ENCODE results near the gene ARMC8.

The ARMC8 gene

DNA sequence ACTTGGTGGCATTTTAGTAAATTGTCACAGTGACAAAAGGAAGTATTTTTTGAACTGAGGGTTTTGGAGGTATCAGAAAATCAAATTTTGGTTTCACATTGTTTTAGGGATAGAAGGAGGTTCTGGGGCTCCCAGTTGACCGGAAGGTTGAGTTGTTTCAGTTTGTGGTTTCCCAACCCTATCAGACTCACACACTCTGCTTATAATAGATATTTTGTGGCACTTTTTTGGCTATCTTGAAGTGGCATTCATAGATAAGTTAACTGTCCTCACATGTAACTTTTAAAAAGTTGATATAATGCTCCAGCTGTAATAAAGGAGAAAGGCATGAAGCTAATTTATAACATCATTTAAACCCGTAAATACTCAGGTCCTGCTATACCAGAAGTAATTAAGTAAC lies 12.8 kb downstream of the ARMC8 start:
- no peak for FAIRE-seq

DNA sequence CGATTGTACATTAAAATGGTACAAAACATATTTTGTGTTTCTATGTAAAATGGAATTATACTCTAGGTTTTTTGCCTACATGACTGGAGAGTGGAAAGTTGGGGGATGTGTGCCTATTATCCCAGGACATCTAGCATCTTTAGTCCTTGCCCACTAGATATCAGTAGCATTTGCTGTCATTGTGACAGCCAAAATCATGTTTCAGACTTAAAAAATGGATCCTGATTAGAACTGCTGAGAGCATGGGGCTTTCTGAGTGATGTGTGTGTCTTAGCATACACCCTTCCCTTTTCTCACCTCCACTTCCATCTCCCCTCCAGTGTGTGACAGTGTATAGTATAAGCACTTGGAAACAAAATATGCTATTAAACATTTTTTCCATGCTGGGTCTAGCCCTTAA lies 13.3 kb downstream of the ARMC8 start:
- FAIRE-seq = no peak

DNA sequence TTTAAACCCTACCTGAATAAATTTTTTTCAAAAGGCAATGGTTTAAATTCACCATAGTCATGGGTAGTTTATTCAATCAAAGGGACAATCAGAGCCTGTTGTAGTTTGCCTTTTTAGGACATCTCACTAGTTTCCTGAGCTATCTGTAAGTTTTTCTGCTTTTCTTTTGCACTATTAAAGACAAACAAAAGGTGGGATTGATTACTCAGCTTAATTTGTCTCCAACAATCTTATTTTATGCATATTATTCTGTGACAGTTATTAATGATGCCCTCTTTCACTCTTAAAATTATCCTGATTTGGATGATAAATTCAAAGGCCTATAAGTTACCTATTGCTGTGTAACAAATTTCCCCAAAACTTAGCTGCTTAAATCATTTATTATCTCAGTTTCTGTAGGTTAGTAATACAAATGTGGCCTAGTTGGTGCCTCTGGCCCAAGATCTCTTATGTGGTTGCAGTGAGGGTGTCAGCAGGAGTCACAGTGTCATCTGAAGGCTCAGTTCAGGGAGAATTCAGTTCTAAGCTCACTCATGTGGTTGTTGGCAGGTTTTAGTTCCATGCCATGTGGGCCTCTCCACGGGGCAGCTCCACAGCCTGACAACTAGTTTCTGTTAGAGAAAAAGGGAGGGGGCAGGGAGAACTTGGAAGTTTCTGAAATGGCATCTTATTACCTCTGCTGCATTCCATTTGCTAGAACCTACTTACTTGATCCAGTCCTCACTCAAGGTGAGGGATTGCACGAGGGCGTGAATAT lies 16.0 kb downstream of the ARMC8 start:
- no peak for FAIRE-seq

DNA sequence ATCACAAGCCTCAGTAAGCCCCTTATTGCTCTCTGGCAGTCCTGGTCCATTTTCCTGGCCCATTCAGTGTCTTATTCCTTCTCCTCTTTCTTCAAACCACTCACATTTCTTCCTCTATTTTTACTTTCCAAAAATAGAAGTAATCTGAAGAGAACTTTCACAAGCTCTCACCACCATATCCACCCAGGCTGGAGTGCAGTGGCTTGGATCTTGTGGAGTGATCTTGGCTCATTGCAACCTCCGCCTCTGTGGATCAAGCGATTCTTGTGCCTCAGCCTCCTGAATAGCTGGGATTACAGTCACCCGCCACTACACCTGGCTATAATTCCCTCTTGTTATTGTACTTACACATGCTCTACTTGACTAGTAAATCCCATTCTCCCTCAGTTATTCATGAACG lies 16.8 kb downstream of the ARMC8 start:
- no peak for FAIRE-seq

GRCh38 chr3:138205527-138205926 lies 18.4 kb downstream of the ARMC8 start:
- FAIRE-seq = no peak

- no peak for FAIRE-seq
Observed at GRCh38 chr3:138206196-138206595, 19.1 kb downstream of the ARMC8 start.

DNA sequence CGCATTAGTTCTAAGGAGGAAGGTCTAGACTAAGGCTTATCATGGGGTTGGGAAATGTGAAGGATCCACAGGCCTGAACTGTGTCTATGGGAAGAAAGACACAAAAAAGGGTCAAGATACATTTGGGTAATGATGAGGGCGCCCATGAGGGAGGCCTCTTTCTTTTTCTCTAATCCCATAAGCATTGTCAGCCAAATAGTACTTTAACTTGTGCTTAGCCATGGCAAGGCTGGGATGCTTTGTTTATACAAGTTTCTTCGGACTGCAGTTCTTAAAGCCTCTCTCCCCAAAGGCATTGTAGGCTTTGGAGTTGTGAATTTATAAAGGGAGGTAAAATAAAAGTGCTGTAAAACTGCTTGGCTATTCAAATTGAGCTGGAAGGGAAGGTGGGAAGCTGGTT lies 23.4 kb downstream of the ARMC8 start:
- no peak for FAIRE-seq

DNA sequence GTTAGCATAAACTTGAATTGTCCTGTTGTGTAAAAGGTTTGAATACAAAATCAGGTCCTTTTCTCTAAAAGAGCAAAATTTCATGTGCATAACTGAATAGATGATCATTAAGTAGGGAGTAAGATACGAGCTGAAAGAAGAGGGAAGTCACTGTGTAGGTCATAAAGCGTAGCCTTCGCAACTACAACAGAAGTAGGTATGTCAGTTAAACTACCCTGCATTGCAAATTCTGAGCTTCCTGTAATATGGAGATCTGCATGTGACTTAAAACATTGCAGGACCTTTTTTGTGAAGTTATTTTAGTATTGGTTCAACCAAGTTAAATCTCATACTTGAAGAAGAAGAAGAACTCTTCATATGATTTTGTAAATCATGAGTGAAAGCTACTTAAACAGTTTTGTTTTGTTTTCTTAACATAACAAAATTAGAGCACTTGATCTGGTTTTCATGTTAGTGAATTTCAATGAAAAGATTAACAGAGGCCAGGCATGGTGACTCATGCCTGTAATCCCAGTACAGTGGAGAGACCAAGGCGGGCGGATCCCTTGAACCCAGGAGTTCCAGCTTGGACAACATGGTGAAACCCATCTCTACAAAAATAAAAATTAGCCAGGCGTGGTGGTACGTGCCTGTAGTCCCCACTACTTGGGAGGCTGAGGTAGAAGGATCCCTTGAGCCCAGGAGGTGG lies 26.4 kb downstream of the ARMC8 start:
- FAIRE-seq = no peak

DNA sequence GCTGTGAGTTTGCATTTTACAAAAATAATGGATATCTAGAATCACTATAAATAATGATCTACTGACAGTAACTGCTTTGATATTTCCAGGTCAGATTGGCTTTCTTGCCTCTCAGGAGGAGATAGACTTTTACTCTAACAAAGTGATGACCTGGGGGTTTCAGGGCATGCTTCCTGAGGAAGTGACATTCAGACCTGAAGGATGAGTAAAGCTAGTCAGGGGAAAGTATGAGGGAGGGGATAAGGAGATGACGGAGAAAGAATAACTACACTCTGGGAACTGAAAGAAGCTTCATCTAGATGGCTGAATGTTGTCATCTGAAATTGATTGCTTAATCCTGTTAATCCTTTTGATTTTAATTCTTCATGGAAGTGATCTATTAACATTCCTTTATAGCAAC lies 32.2 kb downstream of the ARMC8 start:
- FAIRE-seq = no peak

- FAIRE-seq = no peak
Observed at GRCh38 chr3:138220242-138220641, 33.1 kb downstream of the ARMC8 start.

- FAIRE-seq = no peak
Observed at GRCh38 chr3:138220788-138221187, 33.7 kb downstream of the ARMC8 start.

GRCh38 chr3:138222131-138222941 lies 35.2 kb downstream of the ARMC8 start:
- FAIRE-seq = no peak

GRCh38 chr3:138222942-138223287 lies 35.8 kb downstream of the ARMC8 start:
- FAIRE-seq = no peak

DNA sequence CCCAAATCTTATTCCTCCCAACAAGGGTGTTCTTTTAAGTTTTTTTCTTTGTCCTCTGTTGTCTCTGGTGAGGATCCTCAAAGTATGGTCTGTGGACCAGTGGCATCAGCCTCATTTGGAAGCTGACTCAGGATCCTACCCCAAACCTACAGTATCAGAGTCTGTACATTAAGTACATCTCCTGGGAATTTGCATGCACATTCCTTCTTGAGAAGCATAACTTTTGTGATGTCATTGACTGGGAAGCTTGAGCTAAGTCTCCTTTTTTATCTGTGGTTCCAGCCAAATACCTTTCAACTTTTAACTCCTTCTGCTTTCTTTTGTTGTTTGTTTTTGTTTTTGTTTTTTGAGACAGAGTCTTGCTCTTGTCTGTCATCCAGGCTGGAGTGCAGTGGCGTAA lies 40.5 kb downstream of the ARMC8 start:
- no peak for FAIRE-seq

DNA sequence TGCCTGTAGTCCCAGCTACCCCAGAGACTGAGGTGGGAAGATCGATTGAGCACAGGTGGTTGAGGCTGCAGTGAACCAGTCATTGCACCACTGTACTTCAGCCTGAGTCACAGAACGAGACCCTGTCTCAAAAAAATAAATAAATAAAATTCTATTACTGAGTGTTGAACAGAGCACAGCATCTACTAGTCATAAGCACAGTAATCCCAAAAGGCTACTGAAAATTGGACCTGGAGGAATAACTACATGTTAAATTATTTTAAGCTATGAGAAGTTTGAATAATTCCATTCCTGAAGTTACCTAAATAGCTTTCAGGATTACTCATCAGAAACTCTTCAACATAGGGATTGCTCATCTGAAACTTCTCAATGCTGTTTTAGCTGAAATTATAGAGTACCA lies 43.4 kb downstream of the ARMC8 start:
- FAIRE-seq = no peak

GRCh38 chr3:138232705-138233364 lies 45.7 kb downstream of the ARMC8 start:
- no peak for FAIRE-seq

GRCh38 chr3:138234401-138235179 lies 47.5 kb downstream of the ARMC8 start:
- FAIRE-seq = no peak

- FAIRE-seq = no peak
Observed at GRCh38 chr3:138238711-138239110, 51.6 kb downstream of the ARMC8 start.

- FAIRE-seq = no peak
Observed at GRCh38 chr3:138241061-138241460, 54.0 kb downstream of the ARMC8 start.

DNA sequence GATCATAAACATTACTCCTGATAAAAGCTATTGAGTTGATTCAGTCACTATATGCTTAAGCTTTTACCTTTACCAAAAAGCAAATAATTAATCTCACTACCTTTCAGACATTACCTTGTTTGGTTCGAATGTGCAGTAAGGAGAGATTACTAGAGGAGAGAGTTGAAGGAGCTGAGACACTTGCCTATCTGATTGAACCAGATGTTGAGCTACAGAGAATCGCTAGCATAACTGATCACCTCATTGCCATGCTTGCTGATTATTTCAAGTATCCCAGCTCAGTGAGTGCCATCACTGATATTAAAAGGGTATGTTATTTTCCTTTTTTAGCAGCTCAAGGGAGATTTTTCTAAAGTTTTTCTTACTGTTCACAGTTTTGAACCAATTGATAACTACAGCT lies 54.6 kb downstream of the ARMC8 start:
- no peak for FAIRE-seq

DNA sequence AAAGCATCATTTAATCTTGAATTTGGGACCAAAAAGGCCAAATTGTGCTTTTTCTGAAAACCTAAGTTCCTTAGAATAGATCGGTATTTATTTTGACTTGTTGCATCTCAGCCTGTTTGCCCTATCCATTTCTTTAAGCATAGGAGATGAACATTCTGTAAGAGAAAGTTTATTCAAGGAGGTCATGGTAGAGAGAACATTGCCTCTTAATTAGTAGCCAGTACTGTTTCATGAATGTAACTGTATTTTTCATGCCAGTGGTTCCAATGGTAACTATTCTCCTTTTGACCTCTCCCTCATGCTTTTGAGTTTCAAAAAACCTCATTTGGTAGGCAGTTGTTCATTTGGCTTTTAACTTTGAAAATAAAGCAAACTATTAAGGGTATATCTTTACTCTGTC lies 55.4 kb downstream of the ARMC8 start:
- no peak for FAIRE-seq

- FAIRE-seq = no peak
Observed at GRCh38 chr3:138245026-138245425, 57.9 kb downstream of the ARMC8 start.

DNA sequence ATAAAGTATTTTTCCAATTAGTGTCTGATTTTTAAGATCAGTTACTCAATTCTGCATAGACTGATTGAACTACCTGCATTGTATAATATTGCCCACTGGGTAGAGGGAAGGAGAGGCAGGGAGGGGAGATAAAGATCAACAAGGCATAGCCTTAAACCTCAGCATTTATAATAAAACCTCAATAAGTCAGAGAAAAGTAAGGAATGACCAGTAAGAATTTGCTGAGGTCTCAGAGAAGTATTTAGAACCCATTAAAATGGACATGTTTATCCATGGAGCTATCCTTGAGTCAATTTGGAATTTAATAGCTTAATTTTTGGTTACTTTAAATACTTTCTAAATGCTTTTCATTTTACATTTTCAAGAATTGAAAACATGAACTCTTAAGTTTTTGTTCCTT lies 62.5 kb downstream of the ARMC8 start:
- FAIRE-seq = no peak
